ENCODE measurements around the gene ELAVL3.
"Not testable (repeated sequence)": the region's sequence is repeated elsewhere in the genome, so short reads cannot be mapped to it uniquely, and the experiment has no call there.

ELAVL3 gene

DNA sequence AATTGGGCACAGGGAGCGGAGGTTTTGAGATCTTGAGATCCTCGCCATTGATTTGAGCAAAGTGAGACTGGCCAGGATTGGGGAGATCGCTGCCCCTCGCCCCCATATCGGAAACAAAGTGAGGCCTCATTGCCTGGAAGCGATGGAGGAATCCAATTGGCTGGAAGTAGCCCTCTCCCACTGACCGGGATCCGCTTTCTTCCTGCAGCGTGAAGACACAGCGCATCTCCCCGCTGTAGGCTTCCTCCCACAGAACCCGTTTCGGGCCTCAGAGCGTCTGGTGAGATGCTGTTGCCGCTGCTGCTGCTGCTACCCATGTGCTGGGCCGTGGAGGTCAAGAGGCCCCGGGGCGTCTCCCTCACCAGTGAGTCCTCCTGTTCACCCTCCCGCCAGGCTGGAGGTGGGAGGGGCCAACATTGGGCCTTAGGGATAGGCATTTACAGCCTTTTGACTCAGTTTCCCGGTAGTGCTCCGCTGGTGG lies 45.0 kb downstream of the ELAVL3 start:
- peak overlapping the region; percentile 59 for H3K4me3 ChIP-seq (ENCODE audit: control insufficient read depth, low read depth, low read length)
- TF ChIP-seq, protein P1, sequence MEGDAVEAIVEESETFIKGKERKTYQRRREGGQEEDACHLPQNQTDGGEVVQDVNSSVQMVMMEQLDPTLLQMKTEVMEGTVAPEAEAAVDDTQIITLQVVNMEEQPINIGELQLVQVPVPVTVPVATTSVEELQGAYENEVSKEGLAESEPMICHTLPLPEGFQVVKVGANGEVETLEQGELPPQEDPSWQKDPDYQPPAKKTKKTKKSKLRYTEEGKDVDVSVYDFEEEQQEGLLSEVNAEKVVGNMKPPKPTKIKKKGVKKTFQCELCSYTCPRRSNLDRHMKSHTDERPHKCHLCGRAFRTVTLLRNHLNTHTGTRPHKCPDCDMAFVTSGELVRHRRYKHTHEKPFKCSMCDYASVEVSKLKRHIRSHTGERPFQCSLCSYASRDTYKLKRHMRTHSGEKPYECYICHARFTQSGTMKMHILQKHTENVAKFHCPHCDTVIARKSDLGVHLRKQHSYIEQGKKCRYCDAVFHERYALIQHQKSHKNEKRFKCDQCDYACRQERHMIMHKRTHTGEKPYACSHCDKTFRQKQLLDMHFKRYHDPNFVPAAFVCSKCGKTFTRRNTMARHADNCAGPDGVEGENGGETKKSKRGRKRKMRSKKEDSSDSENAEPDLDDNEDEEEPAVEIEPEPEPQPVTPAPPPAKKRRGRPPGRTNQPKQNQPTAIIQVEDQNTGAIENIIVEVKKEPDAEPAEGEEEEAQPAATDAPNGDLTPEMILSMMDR (IDR thresholded peaks at IDR 0.05; ENCODE audit: control insufficient read depth, insufficient read depth, low read depth, low read length, missing control alignments) = no peak
- no peak for DNase-seq (ENCODE audit: low read depth)

DNA sequence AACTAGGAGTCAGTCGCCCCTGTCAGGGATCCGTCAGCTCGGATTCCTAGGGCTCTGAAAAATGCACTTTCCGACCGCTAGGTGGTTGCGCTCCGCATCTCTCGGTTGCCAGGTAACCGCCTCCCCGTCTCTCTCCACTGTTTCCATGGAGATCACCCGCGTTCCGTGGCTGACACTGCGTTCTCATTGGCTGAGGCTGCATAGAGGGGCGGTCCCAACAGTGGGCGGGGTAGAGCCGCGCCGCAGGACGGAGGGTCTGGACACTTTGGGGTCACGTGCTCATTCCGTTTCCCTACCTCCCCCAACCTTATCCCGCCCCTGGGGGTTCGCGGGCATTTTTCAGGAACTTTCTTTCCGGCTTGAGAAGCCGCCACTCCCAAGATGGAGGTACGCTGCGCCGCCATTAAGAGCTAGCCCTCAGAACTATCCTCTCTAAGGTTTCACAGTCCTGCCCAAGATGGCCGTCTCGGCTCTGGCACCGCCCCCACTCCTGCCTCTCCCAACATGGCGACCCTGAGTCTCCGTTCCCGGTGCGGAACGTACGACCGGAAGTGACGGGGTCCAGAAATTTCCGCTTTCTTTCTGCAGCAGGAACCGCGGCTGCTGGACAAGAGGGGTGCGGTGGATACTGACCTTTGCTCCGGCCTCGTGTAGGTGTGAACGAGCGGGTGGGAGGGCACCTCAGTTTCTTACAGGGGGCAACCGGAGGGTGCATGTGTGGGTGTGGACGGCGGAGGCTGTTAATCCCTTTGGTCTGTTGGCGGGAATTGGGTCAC lies 45.6 kb downstream of the ELAVL3 start, which contains the start of the genes ODAD3 and PRKCSH:
ODAD3 (minus strand) TSS at position 65 of the 776 bp plus-strand sequence. CDS start 105 bp downstream, outside the sequence.
PRKCSH (plus strand) TSS at position 579 of the 776 bp plus-strand sequence. CDS start 483 bp downstream, outside the sequence.
- peak; percentile 98 for DNase-seq (ENCODE audit: low read depth)
- peak within 1 kb of the TSS; percentile 62 for H3K4me3 ChIP-seq (ENCODE audit: control insufficient read depth, low read depth, low read length)
- TF ChIP-seq, protein P1 (IDR thresholded peaks at IDR 0.05; ENCODE audit: control insufficient read depth, insufficient read depth, low read depth, low read length, missing control alignments) = peak; percentile 85

DNA sequence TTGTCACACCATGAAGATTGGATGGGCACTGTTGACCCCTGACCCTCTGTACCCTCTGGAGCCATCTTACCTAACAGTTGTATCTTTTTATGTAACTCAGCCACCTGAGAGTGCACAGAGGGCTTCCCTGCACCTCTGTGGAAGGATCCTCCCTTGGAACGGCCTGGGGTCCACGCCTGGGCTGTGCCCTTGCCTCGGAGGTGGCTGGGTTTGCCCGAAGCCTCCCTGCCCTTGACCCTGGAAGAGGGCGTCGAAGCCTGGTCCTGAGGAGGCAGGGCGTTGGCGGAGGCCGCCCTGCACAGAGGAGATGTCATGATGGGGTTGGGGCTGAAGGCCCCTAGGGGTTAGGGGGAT lies 46.2 kb downstream of the ELAVL3 start:
- TF ChIP-seq, protein P1 (IDR thresholded peaks at IDR 0.05; ENCODE audit: control insufficient read depth, insufficient read depth, low read depth, low read length, missing control alignments) = no peak

DNA sequence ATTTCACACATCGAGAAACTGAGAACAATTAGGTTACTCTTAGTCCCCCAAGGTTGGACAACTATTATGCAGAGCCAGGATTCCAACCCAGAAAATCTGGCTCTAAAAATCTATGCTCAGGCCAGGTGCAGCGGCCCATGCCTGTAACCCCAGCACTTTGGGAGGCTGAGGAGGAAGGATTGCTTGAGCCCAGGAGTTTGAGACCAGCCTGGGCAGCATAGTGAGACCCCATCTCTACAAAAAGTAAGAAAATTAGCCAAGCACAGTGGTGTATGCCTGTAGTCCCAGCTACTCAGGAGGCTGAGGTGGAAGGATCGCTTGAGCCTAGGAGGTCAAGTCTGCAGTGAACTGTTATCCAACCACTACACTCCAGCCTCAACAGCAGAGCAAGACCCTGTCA lies 47.3 kb downstream of the ELAVL3 start:
- DNase-seq (ENCODE audit: low read depth); H3K4me3 ChIP-seq (ENCODE audit: control insufficient read depth, low read depth, low read length): not testable (repeated sequence)

More for the DNA sequence above, 46.2 kb downstream of the ELAVL3 start:
- peak overlapping the region; percentile 62 for H3K4me3 ChIP-seq (ENCODE audit: control insufficient read depth, low read depth, low read length)
- no peak for DNase-seq (ENCODE audit: low read depth)

DNA sequence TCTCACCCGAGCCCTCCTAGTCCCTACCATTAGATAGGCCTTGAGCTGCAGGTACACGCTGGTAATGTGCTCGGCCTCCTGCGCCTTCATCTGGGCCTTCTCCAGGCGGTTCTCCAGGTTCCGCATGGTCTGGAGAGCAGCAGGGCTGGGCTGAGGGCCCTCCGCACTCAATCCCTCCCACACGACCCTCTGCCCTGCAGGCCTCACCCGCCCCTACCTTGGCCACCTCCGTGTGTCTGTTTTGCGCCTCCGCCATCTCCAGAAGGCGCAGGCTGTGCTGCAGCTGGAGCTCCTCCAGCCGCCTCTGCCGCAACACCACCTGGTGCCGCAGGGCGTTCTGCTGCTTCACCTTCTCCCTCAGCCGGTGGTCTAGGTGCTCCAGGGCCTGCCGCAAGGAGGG lies 54.2 kb downstream of the ELAVL3 start:
- TF ChIP-seq, protein P1 (IDR thresholded peaks at IDR 0.05; ENCODE audit: control insufficient read depth, insufficient read depth, low read depth, low read length, missing control alignments) = no peak
- no peak for DNase-seq (ENCODE audit: low read depth)
- H3K4me3 ChIP-seq (ENCODE audit: control insufficient read depth, low read depth, low read length) = no peak overlapping the region

DNA sequence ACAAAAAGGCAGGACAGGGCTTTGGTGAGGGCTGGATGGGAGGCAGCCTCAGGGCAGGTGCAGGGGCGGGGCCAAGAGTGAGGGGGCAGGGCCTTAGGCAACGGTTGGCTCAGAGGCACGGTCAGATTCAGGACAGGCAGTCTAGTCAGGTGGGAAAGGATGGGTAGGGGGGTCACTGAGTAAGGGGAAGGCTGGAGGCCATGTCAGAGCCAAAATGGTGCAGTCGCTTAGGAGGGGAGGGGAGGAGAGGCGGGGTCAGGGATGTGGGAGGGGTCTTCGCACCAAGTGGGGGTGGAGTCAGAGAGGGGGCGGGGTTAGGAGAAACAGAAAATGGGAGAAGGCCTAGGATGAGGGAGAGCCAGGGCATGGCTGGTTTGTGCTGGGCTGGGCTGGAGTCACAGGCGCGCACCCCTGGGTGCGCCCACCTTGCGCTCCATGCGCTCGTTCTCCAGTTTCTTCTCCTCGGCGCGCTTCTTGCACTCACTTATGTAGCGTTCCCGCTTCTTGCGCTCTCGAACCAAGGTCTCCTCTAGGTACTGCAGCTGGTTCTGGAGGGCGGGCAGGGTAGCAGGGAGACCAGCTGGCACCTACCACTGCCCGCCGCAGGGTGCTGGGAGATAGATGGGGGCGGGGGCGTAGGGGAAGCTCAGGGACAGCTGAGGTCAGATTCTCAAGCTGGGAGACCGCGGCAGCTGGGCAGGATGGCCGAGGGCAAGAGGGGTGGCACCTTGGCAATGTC lies 55.0 kb downstream of the ELAVL3 start:
- TF ChIP-seq, protein P1 (IDR thresholded peaks at IDR 0.05; ENCODE audit: control insufficient read depth, insufficient read depth, low read depth, low read length, missing control alignments) = no peak
- H3K4me3 ChIP-seq (ENCODE audit: control insufficient read depth, low read depth, low read length) = no peak overlapping the region
- DNase-seq (ENCODE audit: low read depth) = no peak

DNA sequence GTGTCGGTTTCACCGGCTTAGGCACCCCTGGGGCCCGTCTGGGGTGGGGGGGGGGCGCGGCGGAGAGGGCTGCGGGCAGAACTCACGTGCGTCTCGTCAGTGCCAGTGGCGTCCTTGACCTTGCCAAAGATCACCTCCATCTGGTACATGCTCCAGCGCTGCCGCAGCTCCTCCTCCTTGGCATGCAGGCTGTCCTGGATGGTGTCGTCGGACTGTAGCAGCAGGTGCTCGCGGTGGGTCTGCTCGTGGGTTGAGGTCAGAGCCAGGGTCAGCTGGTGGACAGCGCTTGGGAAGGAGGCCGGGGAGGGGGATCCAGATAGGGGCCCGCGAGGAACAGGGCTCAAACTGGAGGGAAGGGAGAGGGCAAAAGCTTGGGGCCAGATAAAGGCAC lies 57.1 kb downstream of the ELAVL3 start:
- no peak for DNase-seq (ENCODE audit: low read depth)
- TF ChIP-seq, protein P1 (IDR thresholded peaks at IDR 0.05; ENCODE audit: control insufficient read depth, insufficient read depth, low read depth, low read length, missing control alignments) = no peak

More for the DNA sequence above, 57.1 kb downstream of the ELAVL3 start:
- no peak overlapping the region for H3K4me3 ChIP-seq (ENCODE audit: control insufficient read depth, low read depth, low read length)

Data from AG09309 (cell line).